DOHH2 (cell line): Measurements from ENCODE around the gene LETM1.

Experiments
- EZH2phosphoT487 ChIP-seq: fragments of 200-600 bp; sonication (generic); IDR thresholded peaks from 2 replicates; pipeline ENCODE4 v1.6.1; 2017; ENCODE audit warnings: borderline replicate concordance, mild to moderate bottlenecking, antibody characterized with exemption, low read length, moderate library complexity, mixed read lengths
- TF ChIP-seq, protein P1 (sequence below): fragments of 200-600 bp; sonication (generic); IDR thresholded peaks from one replicate; pipeline ENCODE4 v1.5.1; 2014; ENCODE audit warnings: antibody characterized with exemption, mild to moderate bottlenecking, low read depth, low read length; ENCODE audit not compliant: poor library complexity, severe bottlenecking

DNA sequence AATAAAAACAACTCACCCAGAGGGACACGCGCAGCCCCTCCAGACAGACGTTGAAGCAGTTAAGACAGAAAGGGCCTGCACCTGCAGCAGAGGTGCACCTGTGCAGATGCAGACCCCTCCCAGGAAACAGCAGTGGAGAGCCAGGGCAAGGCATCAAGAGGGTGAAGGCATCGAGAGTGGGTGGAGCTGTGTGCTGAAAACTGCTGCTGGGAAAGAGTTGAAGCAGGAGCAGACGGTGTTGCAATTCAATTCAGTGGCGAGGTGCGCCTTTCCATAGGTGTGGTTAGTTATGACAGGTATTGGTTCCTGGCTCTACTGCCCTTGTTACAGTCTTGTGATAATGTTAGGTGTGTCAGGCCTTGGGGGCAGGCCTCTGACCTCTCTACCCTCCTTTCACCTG lies 16.7 kb downstream of the LETM1 start:
- TF ChIP-seq, protein P1, sequence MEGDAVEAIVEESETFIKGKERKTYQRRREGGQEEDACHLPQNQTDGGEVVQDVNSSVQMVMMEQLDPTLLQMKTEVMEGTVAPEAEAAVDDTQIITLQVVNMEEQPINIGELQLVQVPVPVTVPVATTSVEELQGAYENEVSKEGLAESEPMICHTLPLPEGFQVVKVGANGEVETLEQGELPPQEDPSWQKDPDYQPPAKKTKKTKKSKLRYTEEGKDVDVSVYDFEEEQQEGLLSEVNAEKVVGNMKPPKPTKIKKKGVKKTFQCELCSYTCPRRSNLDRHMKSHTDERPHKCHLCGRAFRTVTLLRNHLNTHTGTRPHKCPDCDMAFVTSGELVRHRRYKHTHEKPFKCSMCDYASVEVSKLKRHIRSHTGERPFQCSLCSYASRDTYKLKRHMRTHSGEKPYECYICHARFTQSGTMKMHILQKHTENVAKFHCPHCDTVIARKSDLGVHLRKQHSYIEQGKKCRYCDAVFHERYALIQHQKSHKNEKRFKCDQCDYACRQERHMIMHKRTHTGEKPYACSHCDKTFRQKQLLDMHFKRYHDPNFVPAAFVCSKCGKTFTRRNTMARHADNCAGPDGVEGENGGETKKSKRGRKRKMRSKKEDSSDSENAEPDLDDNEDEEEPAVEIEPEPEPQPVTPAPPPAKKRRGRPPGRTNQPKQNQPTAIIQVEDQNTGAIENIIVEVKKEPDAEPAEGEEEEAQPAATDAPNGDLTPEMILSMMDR: no peak
- TF ChIP-seq EZH2phosphoT487: no peak
